GM12878 (cell line): ENCODE data around the gene MAP2K2. TPM values are rescaled to one million over a fixed set of nuclear protein-coding genes. Genes with fewer than 3 reads are reported as not detected.
A peak's percentile ranks its signal among the peaks of the same experiment; 100 is the strongest.

Experiments used
- CHD2 ChIP-seq: IDR thresholded peaks from 2 replicates; pipeline ENCODE4 v1.6.1; 2011; ENCODE audit warnings: low read depth, low read length, improper control_type of control experiment, borderline replicate concordance
- E4F1 ChIP-seq: fragments of 450-650 bp; IDR thresholded peaks from 2 replicates; pipeline ENCODE4 v1.6.1; 2018; ENCODE audit warnings: borderline replicate concordance, mild to moderate bottlenecking; ENCODE audit not compliant: partially characterized antibody
- EP300 ChIP-seq, 2 experiments: fragments of 150-350 bp in 1 of 2; IDR thresholded peaks; 2 replicates each; pipeline ENCODE4 v1.6.1; 2011 to 2012; ENCODE audit warnings: low read depth in 2 of 2, low read length in 2 of 2, borderline replicate concordance in 1 of 2, improper control_type of control experiment in 1 of 2, inconsistent platforms in 1 of 2; ENCODE audit not compliant: control insufficient read depth in 1 of 2
- HDAC6 ChIP-seq: fragments of 200-600 bp; sonication (generic); IDR thresholded peaks from one replicate; pipeline ENCODE4 v1.8.0; 2017; ENCODE audit warnings: antibody characterized with exemption; ENCODE audit not compliant: unreplicated experiment
- KAT2A ChIP-seq: conservative IDR thresholded peaks from 2 replicates; pipeline ENCODE4 v1.6.1; 2011; ENCODE audit warnings: low read depth, low read length; ENCODE audit not compliant: control insufficient read depth
- NFYA ChIP-seq: IDR thresholded peaks from 2 replicates; pipeline ENCODE4 v1.6.1; 2011; ENCODE audit warnings: low read depth, mild to moderate bottlenecking, low read length, improper control_type of control experiment, borderline replicate concordance
- ZBTB11 ChIP-seq: fragments of 450-650 bp; formaldehyde crosslinking; IDR thresholded peaks from 2 replicates; pipeline ENCODE4 v1.5.0; 2022; ENCODE audit warnings: mild to moderate bottlenecking, missing genetic modification characterization
- ZNF217 ChIP-seq: fragments of 450-650 bp; IDR thresholded peaks from 2 replicates; pipeline ENCODE4 v1.6.1; 2017; ENCODE audit warnings: antibody characterized with exemption, mild to moderate bottlenecking
- ZSCAN29 ChIP-seq: fragments of 450-650 bp; IDR thresholded peaks from 2 replicates; pipeline ENCODE4 v1.6.1; 2017; ENCODE audit warnings: mild to moderate bottlenecking, moderate library complexity
- polyA plus RNA-seq, 11 experiments: library from polyadenylated mRNA; depleted of rRNA in 4 of 11; unstranded in 6 of 11; stranded (reverse) in 5 of 11; fragments of >200 nt; fragmentation: Nextera tagmentation in 4 of 11; fragmentation: Illumina TruSeq in 1 of 11; extraction: Ambion mirVana in 4 of 11; extraction: Trizol in 1 of 11; gene quantifications; 1 replicate in 1 of 11; 2 replicates in 10 of 11; pipeline versions ENCODE4 v1.2.1 to v1.2.3, GENCODE V29; 2011 to 2016; ENCODE audit warnings: inconsistent platforms in 2 of 11, missing spikeins in 2 of 11, low read depth in 1 of 11
- total RNA-seq, 4 experiments: library from RNA; depleted of rRNA in 3 of 4; stranded (reverse); fragments of >200 nt in 3 of 4; fragmentation: Illumina TruSeq in 1 of 4; extraction: Trizol in 1 of 4; gene quantifications; 2 replicates each; pipeline versions ENCODE4 v1.2.1 to v1.2.3, GENCODE V29; 2013 to 2021
- TF ChIP-seq, protein P1 (sequence below): IDR thresholded peaks from 2 replicates; pipeline ENCODE4 v1.6.1; 2011; ENCODE audit warnings: low read depth, low read length, improper control_type of control experiment, borderline replicate concordance

MAP2K2 gene
- total and polyA plus RNA-seq, 10 of the 15 experiments (the other 5 are each of a cell fraction or from before 2014, with no cell fraction given), result 1.00 to 210 (median 53.5) TPM

DNA sequence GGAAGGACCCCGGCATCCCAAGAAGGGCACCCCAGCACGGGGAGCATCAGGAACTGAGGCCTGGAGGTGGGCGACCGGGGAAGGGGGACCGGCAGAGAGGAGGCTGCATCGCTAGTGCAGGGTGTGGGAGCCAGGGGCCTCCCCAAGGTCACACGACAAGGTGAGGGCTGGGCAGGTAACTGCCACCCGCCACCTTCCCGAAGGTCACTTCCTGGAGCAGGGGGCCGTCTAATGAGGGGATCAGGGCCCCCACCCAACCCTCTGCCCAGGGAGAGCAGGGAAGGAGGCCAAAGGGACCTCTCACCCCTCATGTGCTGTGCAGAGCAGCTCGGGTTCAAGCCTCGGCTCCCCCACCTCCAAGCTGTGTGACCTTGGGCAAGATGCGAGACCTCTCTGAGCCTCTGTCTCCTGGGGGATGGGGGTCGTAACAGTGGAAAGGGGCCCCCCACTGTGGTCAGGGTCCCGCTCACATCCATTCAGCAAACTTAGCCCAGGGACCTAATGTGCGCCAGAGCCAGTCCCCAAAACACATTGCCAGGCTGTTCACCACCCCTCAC, 63.2 kb downstream of the MAP2K2 start (continued):
- TF ChIP-seq, protein P1, sequence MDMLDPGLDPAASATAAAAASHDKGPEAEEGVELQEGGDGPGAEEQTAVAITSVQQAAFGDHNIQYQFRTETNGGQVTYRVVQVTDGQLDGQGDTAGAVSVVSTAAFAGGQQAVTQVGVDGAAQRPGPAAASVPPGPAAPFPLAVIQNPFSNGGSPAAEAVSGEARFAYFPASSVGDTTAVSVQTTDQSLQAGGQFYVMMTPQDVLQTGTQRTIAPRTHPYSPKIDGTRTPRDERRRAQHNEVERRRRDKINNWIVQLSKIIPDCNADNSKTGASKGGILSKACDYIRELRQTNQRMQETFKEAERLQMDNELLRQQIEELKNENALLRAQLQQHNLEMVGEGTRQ, result no peak
- TF ChIP-seq EP300 (IDR thresholded peaks at IDR 0.05; ENCODE audit: borderline replicate concordance in 1 of 2, control insufficient read depth in 1 of 2, low read depth in 2 of 2, low read length in 2 of 2), result no peak
- 0 out of 2 replicates have a peak, but pooled peaks have one; percentile 14 for TF ChIP-seq CHD2
- no peak for TF ChIP-seq E4F1
- TF ChIP-seq KAT2A, result no peak
- no peak for TF ChIP-seq ZSCAN29
- no peak for TF ChIP-seq HDAC6
- TF ChIP-seq ZNF217, result peak; percentile 59; the same call in 1 of the 2 replicates
- no peak for TF ChIP-seq ZBTB11 (CRISPR knock-in tag)
- no peak for TF ChIP-seq NFYA
